OCI-LY3 (cell line): ENCODE measurements around the gene HAUS7.

Source experiments
- CTCF ChIP-seq: fragments of 200-600, 300-600 bp; sonication (generic); IDR thresholded peaks from 2 replicates; pipeline ENCODE4 v1.5.1; 2014; ENCODE audit warnings: antibody characterized with exemption, low read length, low read depth
- EZH2phosphoT487 ChIP-seq: fragments of 200-600 bp; shearing (Covaris generic); IDR thresholded peaks from 2 replicates; pipeline ENCODE4 v1.6.1; 2018; ENCODE audit warnings: antibody characterized with exemption, mixed run types, low read depth

GRCh38 chrX:153462291-153462690 lies 8.1 kb downstream of the HAUS7 start:
- TF ChIP-seq CTCF (no peak), EZH2phosphoT487 (no peak)
